Activated gamma-delta T cell (primary cell): ENCODE measurements around the gene ARHGEF11.
A peak's percentile ranks its signal among the peaks of the same experiment; 100 is the strongest.
"Not testable (repeated sequence)": the region's sequence is repeated elsewhere in the genome, so short reads cannot be mapped to it uniquely, and the experiment has no call there.

Experiments
- DNase-seq: peaks from one replicate; lab custom pipeline; 2025; lab: John Stamatoyannopoulos, UW
- total RNA-seq, 2 donors: gene quantifications; one replicate each; lab custom pipeline; 2026; lab: John Stamatoyannopoulos, UW

The ARHGEF11 gene, protein sequence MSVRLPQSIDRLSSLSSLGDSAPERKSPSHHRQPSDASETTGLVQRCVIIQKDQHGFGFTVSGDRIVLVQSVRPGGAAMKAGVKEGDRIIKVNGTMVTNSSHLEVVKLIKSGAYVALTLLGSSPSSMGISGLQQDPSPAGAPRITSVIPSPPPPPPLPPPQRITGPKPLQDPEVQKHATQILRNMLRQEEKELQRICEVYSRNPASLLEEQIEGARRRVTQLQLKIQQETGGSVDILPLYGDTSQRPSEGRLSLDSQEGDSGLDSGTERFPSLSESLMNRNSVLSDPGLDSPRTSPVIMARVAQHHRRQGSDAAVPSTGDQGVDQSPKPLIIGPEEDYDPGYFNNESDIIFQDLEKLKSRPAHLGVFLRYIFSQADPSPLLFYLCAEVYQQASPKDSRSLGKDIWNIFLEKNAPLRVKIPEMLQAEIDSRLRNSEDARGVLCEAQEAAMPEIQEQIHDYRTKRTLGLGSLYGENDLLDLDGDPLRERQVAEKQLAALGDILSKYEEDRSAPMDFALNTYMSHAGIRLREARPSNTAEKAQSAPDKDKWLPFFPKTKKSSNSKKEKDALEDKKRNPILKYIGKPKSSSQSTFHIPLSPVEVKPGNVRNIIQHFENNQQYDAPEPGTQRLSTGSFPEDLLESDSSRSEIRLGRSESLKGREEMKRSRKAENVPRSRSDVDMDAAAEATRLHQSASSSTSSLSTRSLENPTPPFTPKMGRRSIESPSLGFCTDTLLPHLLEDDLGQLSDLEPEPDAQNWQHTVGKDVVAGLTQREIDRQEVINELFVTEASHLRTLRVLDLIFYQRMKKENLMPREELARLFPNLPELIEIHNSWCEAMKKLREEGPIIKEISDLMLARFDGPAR (N-terminal part only)
- total RNA-seq = 10.8 to 23.6 reads per million in 2 donors

GRCh38 chr1:157045250-157046218 lies at the start of gene ARHGEF11:
Gene ARHGEF11 (minus strand): TSS chr1:157045742. CDS start chr1:157044330, 1,412 bp downstream.
- peak; percentile 25 for DNase-seq

GRCh38 chr1:157095091-157095490 lies 49.5 kb upstream of the ARHGEF11 start:
- DNase-seq = no peak

- no peak for DNase-seq
These were observed 47.3 kb upstream of the ARHGEF11 start for GRCh38 chr1:157092831-157093230.

- DNase-seq = no peak
These were observed 46.2 kb upstream of the ARHGEF11 start for GRCh38 chr1:157091668-157092273.

GRCh38 chr1:157091186-157091585 lies 45.6 kb upstream of the ARHGEF11 start:
- no peak for DNase-seq

GRCh38 chr1:157090771-157091170 lies 45.2 kb upstream of the ARHGEF11 start:
- no peak for DNase-seq

DNA sequence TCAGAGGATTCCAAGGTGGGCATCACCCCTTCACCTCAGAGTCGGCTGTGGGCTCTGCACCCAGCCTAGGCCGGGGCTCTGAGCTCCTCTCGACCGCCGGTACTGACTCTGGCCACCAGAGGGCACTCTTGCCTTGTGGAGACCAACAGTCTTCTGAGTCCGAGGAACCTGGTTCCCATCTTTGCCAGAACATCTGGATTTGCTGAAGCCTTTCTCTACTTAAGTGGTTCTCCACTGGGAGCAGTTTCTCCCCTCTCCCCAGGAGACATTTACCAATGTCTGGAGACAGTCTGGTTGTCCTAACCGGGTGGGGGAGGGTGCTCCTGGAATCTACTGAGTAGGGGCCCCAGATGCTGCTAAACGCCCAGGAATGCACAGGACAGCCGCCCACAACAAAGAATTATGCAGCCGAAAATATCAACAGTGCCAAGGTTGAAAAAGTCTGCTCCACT lies 44.7 kb upstream of the ARHGEF11 start:
- DNase-seq = peak; percentile 17

- no peak for DNase-seq
These were observed 44.2 kb upstream of the ARHGEF11 start for GRCh38 chr1:157089789-157090188.

DNA sequence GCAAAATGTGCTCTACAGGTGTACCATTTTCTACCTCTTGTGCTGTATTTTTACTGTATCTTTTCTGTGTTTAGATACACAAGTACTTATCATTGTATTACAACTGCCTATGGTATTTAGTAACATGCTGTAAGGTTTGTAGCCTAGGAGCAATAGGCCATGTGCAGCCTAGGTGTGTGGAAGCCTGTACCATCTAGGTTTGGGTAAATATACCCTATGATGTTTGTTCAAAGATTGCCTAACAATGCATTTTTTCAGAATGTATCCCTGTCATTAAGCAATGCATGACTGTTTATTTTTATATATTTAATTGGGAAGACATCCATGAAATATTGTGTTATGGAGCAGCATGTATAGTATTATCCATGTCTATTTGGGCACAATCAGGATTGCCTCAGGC lies 43.1 kb upstream of the ARHGEF11 start:
- no peak for DNase-seq

DNA sequence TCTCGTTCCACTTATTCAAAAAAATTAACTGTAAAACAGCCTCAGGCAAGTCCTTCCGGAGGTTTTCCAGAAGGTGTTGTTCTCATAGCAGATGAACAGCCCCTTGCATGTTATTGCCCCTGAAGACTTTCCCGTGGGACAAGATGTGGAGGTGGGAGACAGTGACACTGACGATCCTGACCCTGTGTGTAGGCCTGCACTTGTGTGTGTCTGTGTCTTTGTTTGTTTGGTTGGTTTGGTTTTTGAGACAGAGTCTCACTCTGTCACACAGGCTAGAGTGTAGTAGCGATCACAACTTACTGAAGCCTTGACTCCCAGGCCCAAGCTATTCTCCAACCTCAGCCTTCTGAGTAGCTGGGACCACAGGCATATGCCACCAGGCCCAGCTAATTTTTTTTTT lies 41.5 kb upstream of the ARHGEF11 start:
- DNase-seq = no peak

DNA sequence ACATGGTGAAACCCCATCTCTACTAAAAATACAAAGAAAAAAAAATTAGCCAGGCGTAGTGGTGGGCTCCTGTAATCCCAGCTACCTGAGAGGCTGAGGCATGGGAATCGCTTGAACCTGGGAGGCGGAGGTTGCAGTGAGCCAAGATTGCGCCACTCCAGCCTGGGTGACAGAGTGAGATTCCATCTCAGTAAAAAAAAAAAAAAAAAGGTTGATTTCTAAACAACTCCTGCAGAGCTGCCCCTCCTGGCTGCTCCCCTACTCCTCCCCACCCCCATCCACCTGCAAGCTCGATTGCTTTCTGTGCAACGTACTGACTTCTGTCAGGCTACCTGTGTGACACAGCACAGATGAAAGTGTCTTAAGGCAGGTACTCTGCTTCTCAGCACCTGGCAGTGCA lies 40.8 kb upstream of the ARHGEF11 start:
- no peak for DNase-seq

DNA sequence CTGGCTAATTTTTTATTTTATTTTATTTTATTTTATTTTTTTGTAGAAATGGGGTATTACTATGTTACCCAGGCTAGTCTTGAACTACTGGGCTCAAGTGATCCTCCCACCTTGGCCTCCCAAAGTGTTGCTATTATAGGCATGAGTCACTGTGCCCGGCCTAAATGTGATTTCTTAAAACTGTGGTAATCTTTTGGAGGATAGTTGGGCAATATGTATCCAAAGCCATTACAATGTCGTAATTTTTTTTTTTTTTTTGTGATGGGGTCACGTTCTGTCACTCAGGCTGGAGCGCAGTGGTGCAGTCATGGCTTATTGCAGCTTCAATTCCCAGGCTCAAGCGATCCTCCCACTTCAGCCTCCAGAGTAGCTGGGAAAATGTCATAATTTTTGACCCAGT lies 39.9 kb upstream of the ARHGEF11 start:
- DNase-seq = no peak

- no peak for DNase-seq
These were observed 39.2 kb upstream of the ARHGEF11 start for GRCh38 chr1:157084720-157085119.

DNA sequence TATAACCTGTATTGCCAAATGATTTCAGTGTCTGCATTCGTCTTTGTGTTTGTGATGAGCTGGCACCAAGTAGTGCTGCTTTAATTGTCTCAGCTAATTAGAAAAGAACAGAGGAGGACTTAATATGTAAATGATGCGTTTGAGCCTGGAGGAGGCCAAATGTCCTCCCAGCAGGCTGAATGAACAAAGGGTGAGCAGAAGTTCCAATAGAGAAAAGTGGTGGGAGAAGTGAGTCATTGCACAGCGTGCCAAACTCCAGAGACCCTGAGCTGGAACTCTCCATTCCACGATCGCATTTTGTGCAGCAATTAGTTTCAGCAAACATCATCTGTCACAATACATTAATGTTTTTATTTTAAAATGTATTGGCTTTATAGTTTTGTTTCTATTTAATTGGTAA lies 36.2 kb upstream of the ARHGEF11 start:
- no peak for DNase-seq

GRCh38 chr1:157080714-157081113 lies 35.2 kb upstream of the ARHGEF11 start:
- DNase-seq = no peak

DNA sequence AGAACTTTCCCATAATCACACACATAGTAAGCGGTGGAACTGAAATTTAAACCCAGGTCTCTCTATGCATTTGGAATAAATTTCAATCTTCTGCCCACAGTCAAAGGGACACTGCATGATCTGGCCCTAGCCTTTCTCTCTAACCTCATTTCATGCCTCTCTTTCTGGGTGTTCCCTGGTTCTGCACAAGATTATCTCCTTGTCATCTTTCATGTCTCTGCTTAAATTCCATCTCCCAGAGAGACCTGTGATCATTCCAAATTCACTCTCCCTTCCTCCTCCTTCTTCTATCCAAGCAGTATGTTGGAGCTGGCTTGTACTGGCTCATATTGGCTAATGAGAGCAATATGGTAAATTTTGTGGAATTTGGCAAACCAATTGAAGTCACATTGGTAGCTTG lies 31.9 kb upstream of the ARHGEF11 start:
- no peak for DNase-seq

DNA sequence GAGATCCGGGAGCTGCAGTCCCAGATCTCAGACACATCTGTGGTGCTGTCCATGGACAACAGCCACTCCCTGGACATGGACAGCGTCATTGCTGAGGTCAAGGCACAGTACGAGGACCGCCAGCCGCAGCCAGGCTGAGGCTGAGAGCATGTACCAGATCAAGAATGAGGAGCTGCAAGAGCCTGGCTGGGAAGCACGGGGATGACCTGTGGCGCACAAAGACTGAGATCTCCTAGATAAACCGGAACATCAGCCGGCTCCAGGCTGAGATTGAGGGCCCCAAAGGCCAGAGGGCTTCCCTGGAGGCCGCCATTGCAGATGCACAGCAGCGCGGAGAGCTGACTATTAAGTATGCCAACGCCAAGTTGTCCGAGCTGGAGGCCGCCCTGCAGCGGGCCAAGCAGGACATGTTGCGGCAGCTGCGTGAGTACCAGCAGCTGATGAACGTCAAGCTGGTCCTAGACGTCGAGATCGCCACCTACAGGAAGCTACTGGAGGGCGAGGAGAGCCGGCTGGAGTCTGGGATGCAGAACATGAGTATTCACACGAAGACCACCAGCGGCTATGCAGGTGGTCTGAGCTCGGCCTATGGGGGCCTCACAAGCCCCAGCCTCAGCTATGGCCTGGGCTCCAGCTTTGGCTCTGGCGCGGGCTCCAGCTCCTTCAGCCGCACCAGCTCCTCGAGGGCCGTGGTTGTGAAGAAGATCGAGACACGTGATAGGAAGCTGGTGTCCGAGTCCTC lies 28.6 kb upstream of the ARHGEF11 start:
- DNase-seq = no peak

DNA sequence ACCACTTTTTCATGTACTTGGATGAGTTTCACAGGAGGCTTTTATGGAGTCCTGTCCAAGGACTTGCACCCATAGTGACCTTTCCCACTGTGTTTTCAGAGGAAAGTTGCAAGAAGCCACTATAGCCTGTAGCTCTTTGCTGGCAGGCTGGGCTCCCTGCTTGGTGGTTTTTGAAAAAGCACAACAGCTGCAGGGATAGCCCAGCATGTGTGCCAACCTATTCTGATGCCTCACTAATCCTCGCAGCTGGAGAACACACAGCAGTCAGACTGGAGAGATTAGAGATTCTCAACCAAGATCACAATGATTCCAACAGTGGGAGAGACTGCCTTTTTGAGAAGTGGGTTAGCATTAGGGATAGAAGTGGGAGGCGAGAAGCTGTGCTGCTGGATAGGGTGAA lies 24.1 kb upstream of the ARHGEF11 start:
- DNase-seq = no peak

- DNase-seq = not testable (repeated sequence)
These were observed 13.7 kb upstream of the ARHGEF11 start for GRCh38 chr1:157059241-157059640.

DNA sequence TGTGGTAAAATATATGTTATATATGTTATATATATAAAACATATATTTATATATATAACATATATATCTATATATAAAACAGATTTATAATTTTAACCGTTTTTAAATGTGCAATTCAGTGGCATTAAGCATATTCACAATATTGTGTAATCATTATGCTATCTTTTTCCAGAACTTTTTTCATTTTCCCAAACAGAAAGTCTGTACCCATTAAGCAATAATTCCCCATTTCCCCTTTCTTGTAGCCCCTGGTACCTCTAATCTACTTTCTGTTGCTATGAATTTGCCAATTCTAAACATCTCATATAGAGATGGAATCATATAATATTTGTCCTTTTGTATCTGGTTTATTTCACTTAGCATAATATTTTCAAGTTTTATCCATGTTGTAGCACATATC lies 10.7 kb upstream of the ARHGEF11 start:
- DNase-seq = no peak
